A549 (cell line): ENCODE data around the gene LIMCH1. TPM values are rescaled to one million over a fixed set of nuclear protein-coding genes. Genes with fewer than 3 reads are reported as not detected.

Source experiments
- ATAC-seq, 2 experiments: fragments of 200-7000 bp in 1 of 2; fragments of >200 bp in 1 of 2; cut with Nextera tagmentation in 1 of 2; cut with Tn5 transposase in 1 of 2; 3 replicates each; pipeline versions ENCODE4 v1.8.0 to v1.9.1; 2018 to 2020; ENCODE audit warnings: mild to moderate bottlenecking in 1 of 2, moderate library complexity in 1 of 2
- CTCF ChIA-PET: fragments of 300-600 bp; sonication (Branson Sonifier 250); formaldehyde crosslinking; extraction: SDS; loops from one replicate; lab custom pipeline; 2021; ENCODE audit warnings: antibody characterized with exemption, inconsistent platforms; lab: Yijun Ruan, JAX
- POLR2A ChIA-PET: fragments of 350-600 bp; formaldehyde crosslinking; extraction: SDS; loops from one replicate; lab custom pipeline; 2021; ENCODE audit warnings: antibody characterized with exemption, inconsistent platforms; lab: Yijun Ruan, JAX
- DNase-seq, 2 experiments: peaks; one replicate each; pipeline versions ENCODE4 v3.0.0 to v3.0.0-alpha.2; 2011 to 2016; ENCODE audit warnings: low read depth in 1 of 2, low spot score in 1 of 2
- FAIRE-seq: peaks from 2 replicates; lab custom pipeline; 2011; peaks lifted over from hg19 to GRCh38; lab: Jason Lieb, UNC
- H3K27ac ChIP-seq, 2 experiments: fragments of >200 bp; sonication (Bioruptor Twin); formaldehyde crosslinking; 3 replicates each; pipeline ENCODE4 v1.5.1; 2016 to 2017
- H3K4me1 ChIP-seq: fragments of >200 bp; sonication (Bioruptor Twin); formaldehyde crosslinking; 3 replicates; pipeline ENCODE4 v1.6.1; 2016
- H3K4me2 ChIP-seq: fragments of >200 bp; sonication (Bioruptor Twin); formaldehyde crosslinking; 3 replicates; pipeline ENCODE4 v1.6.1; 2016
- H3K4me3 ChIP-seq: fragments of >200 bp; sonication (Bioruptor Twin); formaldehyde crosslinking; 3 replicates; pipeline ENCODE4 v1.5.1; 2016
- H3K9me3 ChIP-seq: fragments of >200 bp; sonication (Bioruptor Twin); formaldehyde crosslinking; 3 replicates; pipeline ENCODE4 v1.6.1; 2016
- CBX8 ChIP-seq: fragments of 200-600 bp; sonication (generic); IDR thresholded peaks from 2 replicates; pipeline ENCODE4 v1.6.1; 2016
- CHD2 ChIP-seq: fragments of 150-350 bp; IDR thresholded peaks from 2 replicates; pipeline ENCODE4 v1.6.1; 2014; ENCODE audit warnings: low read length; ENCODE audit not compliant: partially characterized antibody
- EP300 ChIP-seq, 2 experiments: fragments of >200 bp; sonication (Bioruptor Twin); formaldehyde crosslinking; IDR thresholded peaks; 2 replicates in 1 of 2; 3 replicates in 1 of 2; pipeline ENCODE4 v1.6.1; 2016 to 2017
- FOSB ChIP-seq: fragments of 250-450 bp; sonication (Bioruptor Pico); IDR thresholded peaks from 2 replicates; pipeline ENCODE4 v1.5.0; 2020; ENCODE audit warnings: mild to moderate bottlenecking, moderate library complexity
- FOXS1 ChIP-seq: fragments of 250-450 bp; sonication (Bioruptor Pico); IDR thresholded peaks from 2 replicates; pipeline ENCODE4 v1.5.0; 2020; ENCODE audit warnings: mild to moderate bottlenecking, moderate library complexity
- GATA3 ChIP-seq: IDR thresholded peaks from 2 replicates; pipeline ENCODE4 v1.6.1; 2012; ENCODE audit warnings: borderline replicate concordance
- HOXA7 ChIP-seq: fragments of 250-450 bp; sonication (Bioruptor Pico); IDR thresholded peaks from 2 replicates; pipeline ENCODE4 v1.5.0; 2020; ENCODE audit warnings: mild to moderate bottlenecking, moderate library complexity
- HOXB5 ChIP-seq: fragments of 250-450 bp; sonication (Bioruptor Pico); IDR thresholded peaks from 2 replicates; pipeline ENCODE4 v1.5.0; 2020; ENCODE audit warnings: mild to moderate bottlenecking, moderate library complexity
- JUN ChIP-seq, 2 experiments: fragments of >200 bp; sonication (Bioruptor Twin); formaldehyde crosslinking; IDR thresholded peaks; 2 replicates in 1 of 2; 3 replicates in 1 of 2; pipeline ENCODE4 v1.6.1; 2016 to 2017
- KDM5A ChIP-seq: fragments of 200-600 bp; sonication (generic); IDR thresholded peaks from 2 replicates; pipeline ENCODE4 v1.6.1; 2016; ENCODE audit warnings: antibody characterized with exemption, mild to moderate bottlenecking
- MAFK ChIP-seq: fragments of 450-650 bp; IDR thresholded peaks from 2 replicates; pipeline ENCODE4 v1.6.1; 2014; ENCODE audit not compliant: partially characterized antibody
- MYC ChIP-seq: IDR thresholded peaks from 2 replicates; pipeline ENCODE4 v1.6.1; 2012; ENCODE audit warnings: mild to moderate bottlenecking, inconsistent platforms, low read length, improper control_type of control experiment, borderline replicate concordance
- NFE2L2 ChIP-seq: fragments of 150-350 bp; conservative IDR thresholded peaks from 2 replicates; pipeline ENCODE4 v1.6.1; 2014; ENCODE audit warnings: low read length
- PHF8 ChIP-seq: fragments of 200-600 bp; sonication (generic); IDR thresholded peaks from 2 replicates; pipeline ENCODE4 v1.6.1; 2016; ENCODE audit warnings: low read depth, mild to moderate bottlenecking, antibody characterized with exemption, moderate library complexity, borderline replicate concordance
- RARB ChIP-seq: fragments of 250-450 bp; sonication (Bioruptor Pico); IDR thresholded peaks from 2 replicates; pipeline ENCODE4 v1.8.0; 2021; ENCODE audit warnings: mild to moderate bottlenecking, moderate library complexity
- RCOR1 ChIP-seq: fragments of 150-350 bp; IDR thresholded peaks from 2 replicates; pipeline ENCODE4 v1.6.1; 2014; ENCODE audit warnings: antibody characterized with exemption, low read length, low read depth
- RFX5 ChIP-seq: fragments of 450-650 bp; IDR thresholded peaks from 2 replicates; pipeline ENCODE4 v1.7.1; 2014; ENCODE audit warnings: antibody characterized with exemption, mild to moderate bottlenecking, moderate library complexity
- RNF2 ChIP-seq: fragments of 200-600 bp; sonication (generic); IDR thresholded peaks from 2 replicates; pipeline ENCODE4 v1.6.1; 2016; ENCODE audit warnings: low read depth, mild to moderate bottlenecking, antibody characterized with exemption, moderate library complexity, borderline replicate concordance
- TP53 ChIP-seq: fragments of 250-450 bp; sonication (Bioruptor Pico); IDR thresholded peaks from 2 replicates; pipeline ENCODE4 v1.5.0; 2021; ENCODE audit warnings: mild to moderate bottlenecking, moderate library complexity
- ZNF302 ChIP-seq: fragments of 250-450 bp; sonication (Bioruptor Pico); IDR thresholded peaks from 2 replicates; pipeline ENCODE4 v1.9.0; 2021; ENCODE audit warnings: inconsistent platforms, mild to moderate bottlenecking, moderate library complexity
- WGBS: methylation state at CpG from one replicate; pipeline ENCODE4 v1.1.6; 2017; ENCODE audit errors: missing lambda C conversion rate; 5-methylcytosine and 5-hydroxymethylcytosine counted together
- polyA plus RNA-seq, 4 experiments: library from polyadenylated mRNA; depleted of rRNA in 3 of 4; stranded (reverse); fragments of >200 nt; fragmentation: RNase III in 1 of 4; extraction: RNeasy Plus Mini Kit Qiagen cat#74134 plus additional on column Dnase treatment in 1 of 4; gene quantifications; 2 replicates in 3 of 4; 3 replicates in 1 of 4; pipeline ENCODE4 v1.2.3, GENCODE V29; 2011 to 2017
- TF ChIP-seq, protein P1 (sequence below): IDR thresholded peaks from 2 replicates; pipeline ENCODE4 v1.6.1; 2012
- TF ChIP-seq, protein P2 (sequence below): fragments of >200 bp; sonication (Bioruptor Twin); formaldehyde crosslinking; IDR thresholded peaks from 3 replicates; pipeline ENCODE4 v1.5.1; 2016
- TF ChIP-seq, protein P3 (sequence below): IDR thresholded peaks from 2 replicates; pipeline ENCODE4 v1.6.1; 2012
- TF ChIP-seq, protein P4 (sequence below): fragments of >200 bp; sonication (Bioruptor Twin); formaldehyde crosslinking; IDR thresholded peaks from 2 replicates; pipeline ENCODE4 v1.6.1; 2016

The LIMCH1 gene
- polyA plus RNA-seq, 2 of the 4 experiments (the other 2 are of a cell fraction) = 52.9 to 88.9 TPM

DNA sequence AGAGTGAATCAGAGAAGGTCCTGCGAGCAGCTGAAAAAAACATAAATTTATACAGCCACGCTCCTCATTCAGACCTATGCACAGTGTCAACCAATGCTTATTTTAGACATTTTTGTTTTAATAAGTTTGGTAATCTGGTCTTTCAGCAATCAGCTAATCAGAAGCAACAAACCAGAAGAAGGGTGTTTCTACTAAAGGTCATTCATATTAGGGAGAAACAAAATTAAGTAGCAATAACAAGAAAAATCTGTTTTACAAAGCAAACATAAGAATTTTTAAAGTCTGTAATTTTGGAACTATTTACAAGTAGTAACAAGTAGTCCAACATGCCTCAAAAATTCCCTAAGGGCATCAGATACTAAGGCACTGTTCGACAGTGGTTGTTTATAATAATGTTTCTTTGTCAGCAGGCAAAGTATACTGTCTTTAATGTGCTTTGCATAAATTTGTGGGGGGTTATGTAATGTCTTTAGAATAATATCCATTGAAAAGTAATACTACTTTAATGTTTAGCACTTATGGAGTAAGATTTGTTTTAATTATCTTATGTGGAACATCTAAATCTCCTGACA is 127.8 kb downstream of the LIMCH1 start:
- H3K27ac ChIP-seq = no peak overlapping the region
- FAIRE-seq (no peak), ATAC-seq (no peak), DNase-seq (no peak)
- no peak for TF ChIP-seq FOSB (CRISPR knock-in tag)
- no peak for TF ChIP-seq KDM5A
- no peak for TF ChIP-seq ZNF302 (CRISPR knock-in tag)
- TF ChIP-seq RFX5 = no peak
- CTCF ChIA-PET = interaction anchor here (7.8 kb wide), 1 partner anchor 384 kb away, joined by 81 read pairs; no protein-coding TSS in a partner anchor
- no peaks in the 10 kb centered on the region for H3K9me3 ChIP-seq
- peaks cover 3% of the 10 kb centered on the region; the same call in 1 of the 3 replicates for H3K4me1 ChIP-seq
- WGBS = 80% methylated on average over 3 of the region's 3 CpGs
- no peak overlapping the region for H3K4me3 ChIP-seq
- H3K4me2 ChIP-seq = no peak overlapping the region
- POLR2A ChIA-PET = no interaction called here

DNA sequence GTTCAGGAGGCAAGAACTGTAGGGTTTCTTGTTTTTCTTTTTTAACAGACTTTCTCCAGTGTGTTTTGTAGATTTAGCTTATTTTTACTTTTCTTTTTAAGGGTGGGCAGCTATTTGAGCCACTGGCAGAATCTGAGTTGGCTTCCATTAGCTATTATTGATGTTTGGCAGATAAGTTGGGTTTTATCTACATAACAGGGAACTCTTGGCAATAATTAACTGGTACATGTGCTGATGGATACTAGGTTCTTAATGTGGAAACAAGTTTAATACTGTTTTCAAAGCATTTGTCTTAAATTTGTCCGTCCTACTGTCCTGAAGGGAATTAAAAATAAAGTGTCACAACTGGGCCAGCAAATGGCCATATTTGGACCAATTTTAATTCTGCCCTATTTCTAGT is 130.1 kb downstream of the LIMCH1 start:
- no peak overlapping the region for H3K4me2 ChIP-seq
- H3K27ac ChIP-seq = no peak overlapping the region
- CTCF ChIA-PET = no interaction called here
- H3K9me3 ChIP-seq = no peaks in the 10 kb centered on the region
- no peak for ATAC-seq
- no peak for DNase-seq
- no peak for FAIRE-seq
- WGBS = 78% methylated on average over 1 of the region's 1 CpG
- POLR2A ChIA-PET = no interaction called here
- TF ChIP-seq MYC = no peak
- TF ChIP-seq JUN (IDR thresholded peaks at IDR 0.05) = no peak
- no peak for TF ChIP-seq HOXB5 (CRISPR knock-in tag)
- no peak for TF ChIP-seq RARB (CRISPR knock-in tag)
- TF ChIP-seq RNF2 = no peak
- TF ChIP-seq NFE2L2 = no peak
- no peak for TF ChIP-seq FOSB (CRISPR knock-in tag)
- TF ChIP-seq CBX8 = no peak
- TF ChIP-seq, protein P1, sequence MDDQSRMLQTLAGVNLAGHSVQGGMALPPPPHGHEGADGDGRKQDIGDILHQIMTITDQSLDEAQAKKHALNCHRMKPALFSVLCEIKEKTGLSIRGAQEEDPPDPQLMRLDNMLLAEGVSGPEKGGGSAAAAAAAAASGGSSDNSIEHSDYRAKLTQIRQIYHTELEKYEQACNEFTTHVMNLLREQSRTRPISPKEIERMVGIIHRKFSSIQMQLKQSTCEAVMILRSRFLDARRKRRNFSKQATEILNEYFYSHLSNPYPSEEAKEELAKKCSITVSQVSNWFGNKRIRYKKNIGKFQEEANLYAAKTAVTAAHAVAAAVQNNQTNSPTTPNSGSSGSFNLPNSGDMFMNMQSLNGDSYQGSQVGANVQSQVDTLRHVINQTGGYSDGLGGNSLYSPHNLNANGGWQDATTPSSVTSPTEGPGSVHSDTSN = no peak
- TF ChIP-seq, protein P2, sequence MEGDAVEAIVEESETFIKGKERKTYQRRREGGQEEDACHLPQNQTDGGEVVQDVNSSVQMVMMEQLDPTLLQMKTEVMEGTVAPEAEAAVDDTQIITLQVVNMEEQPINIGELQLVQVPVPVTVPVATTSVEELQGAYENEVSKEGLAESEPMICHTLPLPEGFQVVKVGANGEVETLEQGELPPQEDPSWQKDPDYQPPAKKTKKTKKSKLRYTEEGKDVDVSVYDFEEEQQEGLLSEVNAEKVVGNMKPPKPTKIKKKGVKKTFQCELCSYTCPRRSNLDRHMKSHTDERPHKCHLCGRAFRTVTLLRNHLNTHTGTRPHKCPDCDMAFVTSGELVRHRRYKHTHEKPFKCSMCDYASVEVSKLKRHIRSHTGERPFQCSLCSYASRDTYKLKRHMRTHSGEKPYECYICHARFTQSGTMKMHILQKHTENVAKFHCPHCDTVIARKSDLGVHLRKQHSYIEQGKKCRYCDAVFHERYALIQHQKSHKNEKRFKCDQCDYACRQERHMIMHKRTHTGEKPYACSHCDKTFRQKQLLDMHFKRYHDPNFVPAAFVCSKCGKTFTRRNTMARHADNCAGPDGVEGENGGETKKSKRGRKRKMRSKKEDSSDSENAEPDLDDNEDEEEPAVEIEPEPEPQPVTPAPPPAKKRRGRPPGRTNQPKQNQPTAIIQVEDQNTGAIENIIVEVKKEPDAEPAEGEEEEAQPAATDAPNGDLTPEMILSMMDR = no peak
- TF ChIP-seq HOXA7 (CRISPR knock-in tag) = no peak
- TF ChIP-seq EP300 (IDR thresholded peaks at IDR 0.05) = no peak
- TF ChIP-seq RCOR1 = no peak
- TF ChIP-seq FOXS1 (CRISPR knock-in tag) = no peak
- TF ChIP-seq PHF8 = no peak
- TF ChIP-seq, protein P3, sequence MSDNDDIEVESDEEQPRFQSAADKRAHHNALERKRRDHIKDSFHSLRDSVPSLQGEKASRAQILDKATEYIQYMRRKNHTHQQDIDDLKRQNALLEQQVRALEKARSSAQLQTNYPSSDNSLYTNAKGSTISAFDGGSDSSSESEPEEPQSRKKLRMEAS = no peak
- TF ChIP-seq MAFK = no peak
- TF ChIP-seq GATA3 = no peak
- TF ChIP-seq, protein P4, sequence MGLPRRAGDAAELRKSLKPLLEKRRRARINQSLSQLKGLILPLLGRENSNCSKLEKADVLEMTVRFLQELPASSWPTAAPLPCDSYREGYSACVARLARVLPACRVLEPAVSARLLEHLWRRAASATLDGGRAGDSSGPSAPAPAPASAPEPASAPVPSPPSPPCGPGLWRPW = no peak
- H3K4me3 ChIP-seq = no peak overlapping the region
- H3K4me1 ChIP-seq = no peaks in the 10 kb centered on the region

GRCh38 chr4:41670530-41670929 is 132.6 kb downstream of the LIMCH1 start:
- no peak overlapping the region for H3K4me3 ChIP-seq
- DNase-seq (no peak), FAIRE-seq (no peak), ATAC-seq (no peak)
- WGBS = 82% methylated on average over 6 of the region's 6 CpGs
- no peaks in the 10 kb centered on the region for H3K4me1 ChIP-seq
- TF ChIP-seq HOXA7 (CRISPR knock-in tag) = no peak
- TF ChIP-seq RNF2 = no peak
- no peak for TF ChIP-seq TP53 (CRISPR knock-in tag)
- no peak for TF ChIP-seq FOSB (CRISPR knock-in tag)
- TF ChIP-seq, protein P1 = no peak
- no peak for TF ChIP-seq CHD2
- CTCF ChIA-PET = no interaction called here
- H3K27ac ChIP-seq = no peak overlapping the region
- POLR2A ChIA-PET = no interaction called here
- H3K9me3 ChIP-seq = no peaks in the 10 kb centered on the region
- no peak overlapping the region for H3K4me2 ChIP-seq
